B cell (primary cell): ENCODE measurements around the gene ZDHHC11. TPM values are rescaled to one million over a fixed set of nuclear protein-coding genes. Genes with fewer than 3 reads are reported as not detected.
"Not testable (repeated sequence)": the region's sequence is repeated elsewhere in the genome, so short reads cannot be mapped to it uniquely, and the experiment has no call there.

ENCODE experiments used
- ATAC-seq: fragments of 200-7000 bp; cut with Tn5 transposase; one replicate; pipeline ENCODE4 v1.10.0; 2021; ENCODE audit warnings: low read depth, mild to moderate bottlenecking, moderate number of reproducible peaks, moderate library complexity
- CTCF ChIA-PET: fragments of 350-600 bp; sonication (Branson Sonifier 250); formaldehyde crosslinking; loops from one replicate; lab custom pipeline; 2021; ENCODE audit warnings: antibody characterized with exemption, inconsistent platforms; lab: Charles Lee
- POLR2A ChIA-PET: fragments of 350-600 bp; sonication (Branson Sonifier 250); formaldehyde crosslinking; loops from one replicate; lab custom pipeline; 2021; ENCODE audit warnings: antibody characterized with exemption; lab: Charles Lee
- DNase-seq: peaks from one replicate; pipeline ENCODE4 v3.0.0; 2013
- H2AFZ ChIP-seq: 2 replicates; pipeline ENCODE4 v1.6.1; 2012; ENCODE audit warnings: mild to moderate bottlenecking, low read depth, low read length; ENCODE audit not compliant: insufficient read depth, poor library complexity, severe bottlenecking
- H3K27ac ChIP-seq, 2 donors: 1 replicate in 1 of 2; 2 replicates in 1 of 2; pipeline ENCODE4 v1.5.1; 2012 to 2013; ENCODE audit warnings: low read length in 2 of 2, mild to moderate bottlenecking in 2 of 2, moderate library complexity in 1 of 2
- H3K27me3 ChIP-seq, 4 experiments: fragments of 200-600 bp in 1 of 4; sonication (generic) in 1 of 4; replicated peaks in 1 of 4; 1 replicate in 2 of 4; 2 replicates in 2 of 4; pipeline versions ENCODE4 v1.6.1 to v1.7.0; 2013 to 2016; ENCODE audit warnings: low read length in 3 of 4, mild to moderate bottlenecking in 2 of 4, mixed read lengths in 1 of 4, moderate library complexity in 1 of 4; ENCODE audit not compliant: insufficient read depth in 4 of 4, control insufficient read depth in 3 of 4; ENCODE audit errors: control extremely low read depth in 1 of 4
- H3K36me3 ChIP-seq, 2 experiments: replicated peaks in 1 of 2; 1 replicate in 1 of 2; 2 replicates in 1 of 2; pipeline versions ENCODE4 v1.6.1 to v1.7.1; 2013; ENCODE audit warnings: low read length in 1 of 2; ENCODE audit not compliant: insufficient read depth in 2 of 2, control insufficient read depth in 1 of 2; ENCODE audit errors: control extremely low read depth in 1 of 2, extremely low read depth in 1 of 2
- H3K4me1 ChIP-seq, 2 donors: fragments of 200-600 bp in 1 of 2; sonication (generic) in 1 of 2; 1 replicate in 1 of 2; 2 replicates in 1 of 2; pipeline versions ENCODE4 v1.5.1 to v1.6.1; 2013 to 2017; ENCODE audit warnings: low read length in 2 of 2; ENCODE audit not compliant: control insufficient read depth in 2 of 2, insufficient read depth in 2 of 2
- H3K4me2 ChIP-seq: replicated peaks from 2 replicates; pipeline ENCODE3; 2012; ENCODE audit warnings: mild to moderate bottlenecking, low read depth, low read length; ENCODE audit not compliant: poor library complexity, severe bottlenecking
- H3K4me3 ChIP-seq, 5 experiments: fragments of 200-600 bp in 1 of 5; sonication (generic) in 1 of 5; 1 replicate in 3 of 5; 2 replicates in 2 of 5; pipeline versions ENCODE4 v1.5.1 to v1.7.0; 2011 to 2016; ENCODE audit warnings: low read length in 4 of 5, mild to moderate bottlenecking in 4 of 5, low read depth in 2 of 5, control low read depth in 1 of 5, moderate library complexity in 1 of 5; ENCODE audit not compliant: insufficient read depth in 1 of 5; ENCODE audit errors: control extremely low read depth in 1 of 5, extremely low read depth in 1 of 5
- H3K79me2 ChIP-seq: fragments of 200-600 bp; sonication (generic); one replicate; pipeline ENCODE4 v1.6.0; 2016; ENCODE audit warnings: low read length; ENCODE audit not compliant: control insufficient read depth, insufficient read depth
- H3K9ac ChIP-seq: fragments of 200-600 bp; sonication (generic); 2 replicates; pipeline ENCODE4 v1.6.1; 2017; ENCODE audit warnings: mild to moderate bottlenecking, low read length, moderate library complexity
- H3K9me3 ChIP-seq, 3 donors: one replicate each; pipeline versions ENCODE4 v1.6.1 to v1.7.1; 2013; ENCODE audit warnings: low read length in 2 of 3; ENCODE audit not compliant: control insufficient read depth in 2 of 3, insufficient read depth in 1 of 3; ENCODE audit errors: control extremely low read depth in 1 of 3
- H4K20me1 ChIP-seq: 2 replicates; pipeline ENCODE4 v1.6.0; 2012; ENCODE audit warnings: mild to moderate bottlenecking, low read length; ENCODE audit not compliant: insufficient read depth, control insufficient read depth, poor library complexity, severe bottlenecking
- H3K27ac Mint-ChIP-seq: one replicate; pipeline ENCODE4 v1.8.0; 2021; ENCODE audit warnings: mixed read lengths
- H3K27me3 Mint-ChIP-seq: one replicate; pipeline ENCODE4 v1.8.0; 2021; ENCODE audit warnings: mixed read lengths
- H3K4me1 Mint-ChIP-seq: one replicate; pipeline ENCODE4 v1.8.0; 2021; ENCODE audit warnings: mixed read lengths
- H3K4me3 Mint-ChIP-seq: one replicate; pipeline ENCODE4 v1.8.0; 2021; ENCODE audit warnings: mixed read lengths
- H3K9me3 Mint-ChIP-seq: one replicate; pipeline ENCODE4 v1.8.0; 2022; ENCODE audit warnings: mixed read lengths; ENCODE audit not compliant: insufficient read depth
- CTCF ChIP-seq: fragments of 200-600 bp; IDR thresholded peaks from one replicate; pipeline ENCODE4 v1.8.0; 2022; ENCODE audit warnings: antibody characterized with exemption, mild to moderate bottlenecking
- EZH2 ChIP-seq: IDR thresholded peaks from 2 replicates; pipeline ENCODE4 v1.6.1; 2012; ENCODE audit warnings: borderline replicate concordance, low read depth, mild to moderate bottlenecking, moderate library complexity, low read length; ENCODE audit not compliant: insufficient read depth, poor library complexity, severe bottlenecking
- WGBS: methylation state at CpG from one replicate; pipeline ENCODE4 v1.1.5; 2013; ENCODE audit warnings: missing lambda C conversion rate; ENCODE audit not compliant: insufficient coverage; 5-methylcytosine and 5-hydroxymethylcytosine counted together
- intact Hi-C: fragments of 100-400 bp; cut with micrococcal nuclease; formaldehyde crosslinking; loops from one replicate; pipeline ENCODE4 v1.10.0; 2022
- polyA plus RNA-seq: library from polyadenylated mRNA; depleted of rRNA; stranded (reverse); fragments of >200 nt; gene quantifications from 2 replicates; pipeline ENCODE4 v1.2.3, GENCODE V29; 2012
- total RNA-seq, 2 donors: library from RNA; stranded (reverse); fragments of 120-200 nt in 1 of 2; gene quantifications; 1 replicate in 1 of 2; 2 replicates in 1 of 2; pipeline versions ENCODE4 v1.2.3 to v1.2.4, GENCODE V29; 2013 to 2022

Gene ZDHHC11
- total and polyA plus RNA-seq, 2 donors (not counting 1 experiment from before 2014, with no cell fraction given) = 0.69 to 3.0 TPM

- H3K9me3 Mint-ChIP-seq, H3K4me1 ChIP-seq, H3K27ac Mint-ChIP-seq, CTCF ChIA-PET, H3K9me3 ChIP-seq, H3K36me3 ChIP-seq, H3K4me2 ChIP-seq, H3K27me3 Mint-ChIP-seq, H4K20me1 ChIP-seq, ATAC-seq, H3K27ac ChIP-seq, H3K27me3 ChIP-seq, intact Hi-C loops, H2AFZ ChIP-seq, POLR2A ChIA-PET, H3K9ac ChIP-seq, H3K4me3 ChIP-seq, H3K4me3 Mint-ChIP-seq, DNase-seq, H3K79me2 ChIP-seq, H3K4me1 Mint-ChIP-seq: not testable (repeated sequence)
- WGBS = 90% methylated on average over 3 of the region's 6 CpGs
Observed at GRCh38 chr5:774304-774703, 76.5 kb downstream of the ZDHHC11 start.

GRCh38 chr5:773517-774264 lies 77.1 kb downstream of the ZDHHC11 start:
- no peak overlapping the region for H3K27ac ChIP-seq
- H3K9ac ChIP-seq = no peak overlapping the region
- no peaks in the 10 kb centered on the region for H3K27me3 ChIP-seq
- Mint-ChIP-seq H3K4me3 (no peak overlapping the region), H3K27ac (no peak overlapping the region), H3K4me1 (no peaks in the 10 kb centered on the region), H3K27me3 (peaks cover 6% of the 10 kb centered on the region), H3K9me3 (no peaks in the 10 kb centered on the region)
- H3K9me3 ChIP-seq = peaks cover 0 to 4% (median 0%) of the 10 kb centered on the region in 3 donors
- ChIA-PET CTCF (no interaction called here), POLR2A (no interaction called here)
- no peaks in the 10 kb centered on the region for H3K79me2 ChIP-seq
- H4K20me1 ChIP-seq = no peaks in the 10 kb centered on the region
- no peaks in the 10 kb centered on the region for H3K4me1 ChIP-seq
- intact Hi-C loops = no loop called here
- H3K4me2 ChIP-seq = no peak overlapping the region
- 85% methylated on average over 8 of the region's 12 CpGs for WGBS
- H3K4me3 ChIP-seq = no peak overlapping the region
- no peak overlapping the region for H2AFZ ChIP-seq
- peak; percentile 4 for DNase-seq
- no peaks in the 10 kb centered on the region for H3K36me3 ChIP-seq
- TF ChIP-seq CTCF (no peak), EZH2 (no peak)
- no peak for ATAC-seq

DNA sequence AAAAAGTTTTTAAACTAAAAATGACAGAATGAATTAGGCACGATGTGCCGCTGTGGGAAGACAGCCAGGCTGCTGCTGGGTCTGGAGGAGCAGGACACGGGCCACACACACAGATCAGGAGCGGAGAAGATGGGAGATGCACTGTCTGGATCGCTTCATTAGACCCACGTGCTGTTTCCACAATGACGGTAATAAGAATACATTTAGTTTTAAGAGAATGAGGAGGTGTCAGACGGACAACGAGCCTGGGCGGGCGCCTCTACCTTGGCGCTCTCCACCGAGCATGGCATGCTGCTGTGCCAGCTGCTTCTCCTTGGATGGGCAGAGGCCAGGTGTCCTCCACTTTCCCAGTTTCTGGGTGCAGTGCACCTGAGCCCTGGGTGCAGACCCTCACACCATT lies 77.9 kb downstream of the ZDHHC11 start:
- H3K4me1 ChIP-seq, ATAC-seq, H3K9ac ChIP-seq, DNase-seq, H2AFZ ChIP-seq, H3K4me1 Mint-ChIP-seq, H3K27me3 ChIP-seq, H3K36me3 ChIP-seq, H3K27ac Mint-ChIP-seq, H3K27ac ChIP-seq, H3K4me3 Mint-ChIP-seq, H3K4me2 ChIP-seq, H4K20me1 ChIP-seq, POLR2A ChIA-PET, CTCF ChIA-PET, H3K9me3 Mint-ChIP-seq, H3K4me3 ChIP-seq, H3K79me2 ChIP-seq, H3K9me3 ChIP-seq, intact Hi-C loops, H3K27me3 Mint-ChIP-seq: not testable (repeated sequence)
- WGBS = 83% methylated on average over 13 of the region's 13 CpGs
